ENCODE measurements around the gene SORBS2. TPM values are rescaled to one million over a fixed set of nuclear protein-coding genes. Genes with fewer than 3 reads are reported as not detected.

SORBS2 gene
- total and polyA plus RNA-seq, 12 donors: 175 to 3,169 (median 1,523) TPM

DNA sequence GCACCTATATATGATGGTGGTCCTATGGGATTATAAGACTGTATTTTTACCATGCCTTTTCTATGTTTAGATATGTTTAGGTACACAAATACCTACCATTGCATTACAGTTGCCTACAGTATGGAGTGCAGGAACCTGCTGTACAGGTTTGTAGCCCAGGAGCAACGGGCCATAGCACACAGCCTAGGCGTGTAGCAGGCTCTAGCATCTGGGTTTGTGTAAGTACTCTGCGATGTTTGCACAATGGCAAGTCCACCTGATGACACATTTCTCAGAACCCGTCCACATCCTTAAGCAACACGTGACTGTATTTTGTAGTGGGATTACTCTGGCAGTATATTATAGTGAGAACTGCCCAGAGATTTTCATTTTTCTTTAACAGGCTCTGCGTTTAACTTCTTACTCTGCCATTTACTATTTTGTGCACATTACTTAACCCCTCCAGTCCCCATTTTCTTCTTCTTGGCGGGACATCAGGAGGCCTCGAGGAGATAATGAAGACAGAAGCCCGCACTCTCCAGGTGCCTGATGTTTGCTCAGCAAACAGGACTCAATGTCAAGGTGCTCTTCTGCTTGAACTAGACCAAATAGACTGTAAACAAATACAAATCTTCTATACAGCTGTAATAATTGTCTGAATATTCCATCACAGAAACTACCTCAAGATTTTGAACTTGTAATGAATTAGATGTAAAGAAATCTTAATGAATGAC lies 174.7 kb downstream of the SORBS2 start:
- H3K9me3 ChIP-seq: peaks cover 0 to 13% (median 7%) of the 10 kb centered on the region in 11 donors
- TF ChIP-seq, protein P1, sequence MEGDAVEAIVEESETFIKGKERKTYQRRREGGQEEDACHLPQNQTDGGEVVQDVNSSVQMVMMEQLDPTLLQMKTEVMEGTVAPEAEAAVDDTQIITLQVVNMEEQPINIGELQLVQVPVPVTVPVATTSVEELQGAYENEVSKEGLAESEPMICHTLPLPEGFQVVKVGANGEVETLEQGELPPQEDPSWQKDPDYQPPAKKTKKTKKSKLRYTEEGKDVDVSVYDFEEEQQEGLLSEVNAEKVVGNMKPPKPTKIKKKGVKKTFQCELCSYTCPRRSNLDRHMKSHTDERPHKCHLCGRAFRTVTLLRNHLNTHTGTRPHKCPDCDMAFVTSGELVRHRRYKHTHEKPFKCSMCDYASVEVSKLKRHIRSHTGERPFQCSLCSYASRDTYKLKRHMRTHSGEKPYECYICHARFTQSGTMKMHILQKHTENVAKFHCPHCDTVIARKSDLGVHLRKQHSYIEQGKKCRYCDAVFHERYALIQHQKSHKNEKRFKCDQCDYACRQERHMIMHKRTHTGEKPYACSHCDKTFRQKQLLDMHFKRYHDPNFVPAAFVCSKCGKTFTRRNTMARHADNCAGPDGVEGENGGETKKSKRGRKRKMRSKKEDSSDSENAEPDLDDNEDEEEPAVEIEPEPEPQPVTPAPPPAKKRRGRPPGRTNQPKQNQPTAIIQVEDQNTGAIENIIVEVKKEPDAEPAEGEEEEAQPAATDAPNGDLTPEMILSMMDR (IDR thresholded peaks at IDR 0.05): no peak
- peaks cover 0 to 12% (median 0%) of the 10 kb centered on the region in 9 donors for H3K4me1 ChIP-seq
- intact Hi-C loops (cut with DNase I): loop anchor here in 2 of 10 donors (5.0 to 10.0 kb wide), 2 partner anchors 400 to 487 kb away; no protein-coding TSS in a partner anchor
- WGBS, 2 donors: 86% methylated on average over 9 of the region's 9 CpGs
- no peak overlapping the region for H3K4me3 ChIP-seq
- no peak overlapping the region for H3K27ac ChIP-seq
- H3K36me3 ChIP-seq: peaks cover 0 to 81% (median 7%) of the 10 kb centered on the region in 9 donors
- peaks cover 0 to 37% (median 0%) of the 10 kb centered on the region in 7 donors for H3K27me3 ChIP-seq
- DNase-seq: no peak
- ATAC-seq: peak in 2 of 8 donors; percentile 21 to 39

DNA sequence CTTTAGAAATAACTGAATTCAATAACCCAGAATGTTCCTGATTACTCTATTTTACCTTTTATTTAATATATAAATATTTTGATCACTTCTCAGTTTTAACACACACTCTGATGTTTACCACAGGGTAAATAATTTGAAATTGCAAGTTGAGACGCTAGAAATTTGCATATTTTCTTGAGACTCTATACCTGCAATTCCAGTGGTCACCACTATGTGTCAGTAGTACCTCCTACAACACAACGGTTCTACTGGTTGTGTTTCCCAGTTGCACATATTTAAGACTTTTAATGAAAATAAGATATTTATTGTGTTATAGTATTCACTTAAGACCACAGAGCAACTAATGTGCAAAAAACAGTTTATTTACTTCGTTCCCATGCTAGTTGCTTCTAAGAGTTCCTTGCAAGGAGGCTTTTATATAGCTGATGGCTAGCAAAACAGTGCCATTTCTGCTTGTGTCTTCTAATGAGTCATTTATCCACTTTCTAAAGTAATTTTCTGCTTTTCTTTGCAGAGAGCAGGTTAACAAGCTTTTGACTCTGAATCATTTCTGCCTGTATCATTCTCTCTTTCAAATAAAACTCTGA lies 177.8 kb downstream of the SORBS2 start:
- no peak overlapping the region for H3K27ac ChIP-seq
- 56 to 61% methylated on average over 3 of the region's 3 CpGs for WGBS, 2 donors
- no peaks in the 10 kb centered on the region for H3K4me1 ChIP-seq
- H3K27me3 ChIP-seq: peaks cover 0 to 17% (median 0%) of the 10 kb centered on the region in 7 donors
- peaks cover 0 to 78% (median 8%) of the 10 kb centered on the region in 9 donors for H3K36me3 ChIP-seq
- TF ChIP-seq, protein P1 (IDR thresholded peaks at IDR 0.05): peak; percentile 29 to 61 (median 51)
- intact Hi-C loops (cut with DNase I): loop anchor here in 1 of 10 donors (10.0 kb wide), 1 partner anchor 491 kb away; no protein-coding TSS in a partner anchor
- peaks cover 0 to 13% (median 7%) of the 10 kb centered on the region in 11 donors for H3K9me3 ChIP-seq
- ATAC-seq: no peak
- no peak overlapping the region for H3K4me3 ChIP-seq
- DNase-seq: no peak

DNA sequence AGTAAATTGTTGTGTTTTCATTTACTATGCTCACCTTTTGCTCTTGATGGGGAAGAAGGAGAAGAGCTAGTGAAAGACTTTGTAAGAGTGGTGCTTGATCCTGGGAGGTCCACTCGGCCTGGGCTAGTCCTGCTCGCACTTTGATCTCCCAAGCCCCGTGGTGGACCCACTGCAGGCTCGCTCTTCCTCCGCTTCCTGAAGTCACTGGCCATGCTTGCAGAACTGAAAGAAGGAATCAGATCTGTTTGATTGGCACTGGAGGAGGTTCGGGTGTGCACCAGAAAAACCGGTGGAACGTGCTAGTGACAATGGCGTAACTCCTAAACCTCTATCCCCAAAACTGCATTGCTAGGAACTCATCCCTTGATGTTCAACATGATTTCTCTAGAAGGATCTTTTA lies 185.2 kb downstream of the SORBS2 start:
- ATAC-seq (no peak), DNase-seq (no peak)
- peak overlapping the region in 1 of 10 donors; percentile 28 for H3K27ac ChIP-seq
- TF ChIP-seq, protein P1 (IDR thresholded peaks at IDR 0.05): no peak
- WGBS, 2 donors: 93 to 94% methylated on average over 9 of the region's 9 CpGs
- H3K36me3 ChIP-seq: peaks cover 0 to 93% (median 8%) of the 10 kb centered on the region in 9 donors
- H3K27me3 ChIP-seq: no peaks in the 10 kb centered on the region
- no peaks in the 10 kb centered on the region for H3K9me3 ChIP-seq
- peaks cover 0 to 19% (median 6%) of the 10 kb centered on the region in 9 donors for H3K4me1 ChIP-seq
- H3K4me3 ChIP-seq: no peak overlapping the region
- intact Hi-C loops (cut with DNase I): no loop called here

DNA sequence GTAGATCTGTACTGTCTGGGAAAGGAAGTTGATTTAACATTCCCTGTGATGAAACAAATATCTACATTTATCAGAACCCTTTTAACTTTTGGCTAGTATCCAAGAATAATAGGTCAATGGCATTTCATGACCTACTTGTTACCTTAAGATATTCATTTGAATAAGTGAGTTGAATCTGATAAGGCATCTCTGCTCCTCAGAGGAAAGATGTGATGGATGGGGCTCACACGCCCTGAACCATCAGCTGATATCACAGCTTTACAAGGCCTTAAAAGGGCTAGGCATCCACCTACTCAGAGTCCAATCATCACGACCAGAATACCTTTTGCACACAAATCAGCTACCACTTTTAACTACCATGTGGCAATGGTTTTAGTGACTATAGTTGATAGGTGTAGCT lies 186.5 kb downstream of the SORBS2 start:
- DNase-seq (no peak), ATAC-seq (peak in 2 of 8 donors; percentile 31 to 32)
- Histone ChIP-seq H3K27me3 (no peaks in the 10 kb centered on the region), H3K36me3 (peaks cover 0 to 95% (median 8%) of the 10 kb centered on the region in 9 donors), H3K9me3 (no peaks in the 10 kb centered on the region), H3K4me1 (peaks cover 0 to 21% (median 6%) of the 10 kb centered on the region in 9 donors), H3K4me3 (no peak overlapping the region), H3K27ac (peak overlapping the region in 4 of 10 donors; percentile 8 to 16 (median 11))
- TF ChIP-seq, protein P1 (IDR thresholded peaks at IDR 0.05): no peak
- 41 to 54% methylated on average over 2 of the region's 2 CpGs for WGBS, 2 donors
- intact Hi-C loops (cut with DNase I): no loop called here

All from heart right ventricle (tissue), 16 donors.